Measurements from ENCODE around the gene BMERB1.

DNA sequence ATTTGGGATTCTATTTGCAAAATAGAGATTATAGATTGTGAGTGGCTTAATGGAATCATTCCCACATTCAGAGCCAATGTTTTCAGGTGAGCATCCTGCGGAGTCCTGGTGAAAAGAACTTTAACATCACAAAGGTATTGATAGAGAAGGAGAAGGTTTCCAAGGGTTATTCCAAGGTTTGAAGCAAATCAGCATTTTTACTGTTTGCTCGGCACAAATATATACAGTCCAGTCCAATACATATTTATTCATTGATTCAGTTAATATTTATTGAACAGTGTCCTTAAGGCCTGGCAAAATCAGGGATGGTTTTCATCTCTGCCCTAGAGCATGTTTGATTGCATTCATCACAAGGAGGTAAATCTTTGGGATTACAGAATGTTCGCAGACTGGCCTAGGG is 32.4 kb upstream of the BMERB1 start:
- TF ChIP-seq, protein P1, sequence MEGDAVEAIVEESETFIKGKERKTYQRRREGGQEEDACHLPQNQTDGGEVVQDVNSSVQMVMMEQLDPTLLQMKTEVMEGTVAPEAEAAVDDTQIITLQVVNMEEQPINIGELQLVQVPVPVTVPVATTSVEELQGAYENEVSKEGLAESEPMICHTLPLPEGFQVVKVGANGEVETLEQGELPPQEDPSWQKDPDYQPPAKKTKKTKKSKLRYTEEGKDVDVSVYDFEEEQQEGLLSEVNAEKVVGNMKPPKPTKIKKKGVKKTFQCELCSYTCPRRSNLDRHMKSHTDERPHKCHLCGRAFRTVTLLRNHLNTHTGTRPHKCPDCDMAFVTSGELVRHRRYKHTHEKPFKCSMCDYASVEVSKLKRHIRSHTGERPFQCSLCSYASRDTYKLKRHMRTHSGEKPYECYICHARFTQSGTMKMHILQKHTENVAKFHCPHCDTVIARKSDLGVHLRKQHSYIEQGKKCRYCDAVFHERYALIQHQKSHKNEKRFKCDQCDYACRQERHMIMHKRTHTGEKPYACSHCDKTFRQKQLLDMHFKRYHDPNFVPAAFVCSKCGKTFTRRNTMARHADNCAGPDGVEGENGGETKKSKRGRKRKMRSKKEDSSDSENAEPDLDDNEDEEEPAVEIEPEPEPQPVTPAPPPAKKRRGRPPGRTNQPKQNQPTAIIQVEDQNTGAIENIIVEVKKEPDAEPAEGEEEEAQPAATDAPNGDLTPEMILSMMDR (IDR thresholded peaks at IDR 0.05), result no peak
- no peak for TF ChIP-seq POLR2A (IDR thresholded peaks at IDR 0.05)
